HCT116 (cell line): ENCODE data around the gene GPR84.

Experiments used
- CTCF ChIP-seq, 3 experiments: fragments of 200-600 bp in 1 of 3; sonication (generic) in 1 of 3; IDR thresholded peaks in 2 of 3; conservative IDR thresholded peaks in 1 of 3; 2 replicates each; pipeline ENCODE4 v1.5.1; 2012 to 2017; ENCODE audit warnings: low read depth in 2 of 3, low read length in 2 of 3, antibody characterized with exemption in 1 of 3, borderline replicate concordance in 1 of 3, control low read depth in 1 of 3, mild to moderate bottlenecking in 1 of 3, mixed read lengths in 1 of 3, mixed run types in 1 of 3, moderate library complexity in 1 of 3; ENCODE audit not compliant: insufficient read depth in 1 of 3
- ELF1 ChIP-seq: IDR thresholded peaks from 2 replicates; pipeline ENCODE4 v1.6.1; 2012; ENCODE audit warnings: low read depth, borderline replicate concordance
- EZH2 ChIP-seq: fragments of 200-600 bp; sonication (generic); IDR thresholded peaks from 2 replicates; pipeline ENCODE4 v1.6.1; 2017; ENCODE audit warnings: antibody characterized with exemption, mixed run types
- EZH2phosphoT487 ChIP-seq: fragments of 200-600 bp; IDR thresholded peaks from 2 replicates; pipeline ENCODE4 v1.6.1; 2018; ENCODE audit warnings: antibody characterized with exemption, borderline replicate concordance
- MAX ChIP-seq: IDR thresholded peaks from 2 replicates; pipeline ENCODE4 v1.6.1; 2012
- POLR2A ChIP-seq: IDR thresholded peaks from 2 replicates; pipeline ENCODE4 v1.7.0; 2011; ENCODE audit warnings: borderline replicate concordance; ENCODE audit not compliant: insufficient read depth, insufficient read length; ENCODE audit errors: extremely low read depth
- POLR2AphosphoS5 ChIP-seq: IDR thresholded peaks from 2 replicates; pipeline ENCODE4 v1.6.1; 2011; ENCODE audit warnings: mild to moderate bottlenecking, low read depth, low read length, moderate library complexity
- SP1 ChIP-seq: IDR thresholded peaks from 2 replicates; pipeline ENCODE4 v1.6.1; 2012; ENCODE audit warnings: low read depth
- YY1 ChIP-seq: IDR thresholded peaks from 2 replicates; pipeline ENCODE4 v1.6.1; 2011; ENCODE audit warnings: low read length, low read depth, moderate library complexity, mild to moderate bottlenecking; ENCODE audit not compliant: insufficient replicate concordance; ENCODE audit errors: extremely low read depth
- ZNF274 ChIP-seq: fragments of 200-500 bp; sonication (Bioruptor generic); IDR thresholded peaks from 2 replicates; pipeline ENCODE4 v1.6.1; 2014; ENCODE audit warnings: mild to moderate bottlenecking, low read depth, low read length, inconsistent platforms

GRCh38 chr12:54377007-54377406 lies 12.7 kb upstream of the GPR84 start:
- TF ChIP-seq CTCF (IDR thresholded peaks at IDR 0.05 in 2 of 3, conservative IDR thresholded peaks at IDR 0.05 in 1 of 3; ENCODE audit: borderline replicate concordance in 1 of 3, insufficient read depth in 1 of 3, low read depth in 2 of 3, low read length in 2 of 3): no peak
- no peak for TF ChIP-seq POLR2A
- TF ChIP-seq YY1: no peak
- no peak for TF ChIP-seq EZH2
- TF ChIP-seq SP1: no peak
- no peak for TF ChIP-seq ELF1
- no peak for TF ChIP-seq EZH2phosphoT487
- TF ChIP-seq POLR2AphosphoS5: no peak
- TF ChIP-seq MAX: no peak
- no peak for TF ChIP-seq ZNF274
